Motor neuron (in vitro differentiated cells): Measurements from ENCODE around the gene GPR143. TPM values are rescaled to one million over a fixed set of nuclear protein-coding genes. Genes with fewer than 3 reads are reported as not detected.

ENCODE experiments used
- ATAC-seq, 8 experiments: fragments of 200-7000 bp; cut with Tn5 transposase; replicated peaks in 6 of 8; 2 replicates each; pipeline ENCODE4 v1.8.0; 2021; ENCODE audit warnings: mild to moderate bottlenecking in 8 of 8, moderate library complexity in 8 of 8
- H3K27ac ChIP-seq, 2 donors: fragments of 250-450 bp; sonication (Bioruptor Pico); 2 replicates each; pipeline ENCODE4 v1.9.0; 2021; ENCODE audit warnings: antibody characterized with exemption in 2 of 2, mild to moderate bottlenecking in 2 of 2, moderate library complexity in 1 of 2
- H3K4me1 ChIP-seq, 2 donors: fragments of 250-450 bp; sonication (Bioruptor Pico); replicated peaks in 1 of 2; 2 replicates each; pipeline ENCODE4 v1.6.1; 2021; ENCODE audit warnings: antibody characterized with exemption in 2 of 2, mild to moderate bottlenecking in 2 of 2, moderate library complexity in 1 of 2
- H3K4me3 ChIP-seq, 5 donors: fragments of 250-450 bp; sonication (Bioruptor Pico); 2 replicates each; pipeline ENCODE4 v1.9.0; 2021; ENCODE audit warnings: antibody characterized with exemption in 5 of 5, mild to moderate bottlenecking in 5 of 5, moderate library complexity in 4 of 5
- WGBS, 10 experiments: fragments of 450-650 bp; shearing (Covaris generic); methylation state at CpG; one replicate each; pipeline ENCODE4 v1.0.0; 2022; 5-methylcytosine and 5-hydroxymethylcytosine counted together
- in situ Hi-C, 9 experiments: fragments of 400-800 bp; cut with MboI; loops; one replicate each; pipeline ENCODE4 v1.15.0; 2021; ENCODE audit warnings: low sequenced_read_pairs in 9 of 9, low pct_unique_long_range_greater_than_20kb in 2 of 9; ENCODE audit not compliant: unreplicated experiment in 9 of 9
- total RNA-seq, 8 experiments: library from RNA; unstranded; fragments of 300-600 nt; gene quantifications; 2 replicates each; pipeline versions ENCODE4 v1.2.3 to v1.2.4, GENCODE V29; 2022

The GPR143 gene
- total RNA-seq, 8 experiments from 2014 or later: 0.25 to 1.5 (median 0.63) TPM; not detected in 1

DNA sequence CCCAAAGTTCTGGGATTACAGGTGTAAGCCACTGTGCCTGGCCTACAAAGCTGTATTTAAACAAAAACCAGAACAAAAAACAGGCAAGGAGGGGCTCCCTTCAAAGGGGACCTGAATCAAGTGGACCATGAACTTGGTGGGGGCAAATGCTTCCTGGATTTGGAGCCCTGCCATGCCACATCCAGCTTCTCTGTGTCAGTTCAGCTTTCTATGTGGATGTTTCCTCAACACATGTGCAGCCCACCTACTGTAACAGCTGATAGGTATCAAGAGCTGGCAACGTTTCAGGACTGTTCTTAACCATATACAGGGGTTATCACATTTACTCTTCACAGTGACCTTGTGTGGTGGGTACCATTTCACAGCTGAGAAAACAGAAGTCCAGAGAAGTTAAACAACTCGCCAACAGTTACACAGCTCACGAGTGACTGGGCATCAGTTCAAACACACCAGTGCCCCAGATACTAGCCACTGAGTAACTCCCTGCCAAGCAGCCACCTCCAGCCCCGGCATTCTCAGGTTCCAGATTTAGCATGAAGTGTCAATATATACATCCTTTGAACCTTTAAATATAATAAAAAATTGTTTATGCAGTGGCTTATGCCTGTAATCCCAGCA, 7.5 kb downstream of the GPR143 start:
- in situ Hi-C loops: no loop called here
- 6 to 67% (median 10%) methylated on average over 1 to 3 of the region's 4 CpGs; no CpG with 5 or more reads in 7 of the 10 experiments for whole genome bisulfite sequencing, 10 experiments
- Histone ChIP-seq H3K4me3 (no peak overlapping the region), H3K27ac (no peak overlapping the region), H3K4me1 (no peaks in the 10 kb centered on the region)
- ATAC-seq: no peak

DNA sequence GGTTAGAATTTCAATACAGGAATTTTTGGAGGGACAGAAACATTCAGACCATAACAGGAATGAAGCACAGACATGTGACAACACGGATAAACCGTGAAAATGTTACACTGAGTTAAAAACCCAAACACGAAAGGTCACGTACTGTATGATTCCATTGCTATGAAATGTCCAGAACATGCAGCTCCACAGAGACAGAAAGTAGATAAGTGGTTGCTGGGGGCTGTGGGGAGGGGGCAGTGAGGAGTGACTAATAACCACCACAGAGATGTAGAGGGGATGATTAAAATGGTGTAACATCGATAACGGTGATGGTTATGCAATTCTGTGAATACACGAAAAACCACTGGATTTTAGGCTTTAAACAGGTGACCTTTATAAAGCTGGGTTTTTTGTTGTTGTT, 8.3 kb downstream of the GPR143 start:
- WGBS, 10 experiments: 96 to 100% methylated on average over 1 to 4 of the region's 7 CpGs; no CpG with 5 or more reads in 8 of the 10 experiments
- in situ Hi-C loops: no loop called here
- no peak for ATAC-seq
- Histone ChIP-seq H3K27ac (no peak overlapping the region), H3K4me3 (no peak overlapping the region), H3K4me1 (no peaks in the 10 kb centered on the region)

DNA sequence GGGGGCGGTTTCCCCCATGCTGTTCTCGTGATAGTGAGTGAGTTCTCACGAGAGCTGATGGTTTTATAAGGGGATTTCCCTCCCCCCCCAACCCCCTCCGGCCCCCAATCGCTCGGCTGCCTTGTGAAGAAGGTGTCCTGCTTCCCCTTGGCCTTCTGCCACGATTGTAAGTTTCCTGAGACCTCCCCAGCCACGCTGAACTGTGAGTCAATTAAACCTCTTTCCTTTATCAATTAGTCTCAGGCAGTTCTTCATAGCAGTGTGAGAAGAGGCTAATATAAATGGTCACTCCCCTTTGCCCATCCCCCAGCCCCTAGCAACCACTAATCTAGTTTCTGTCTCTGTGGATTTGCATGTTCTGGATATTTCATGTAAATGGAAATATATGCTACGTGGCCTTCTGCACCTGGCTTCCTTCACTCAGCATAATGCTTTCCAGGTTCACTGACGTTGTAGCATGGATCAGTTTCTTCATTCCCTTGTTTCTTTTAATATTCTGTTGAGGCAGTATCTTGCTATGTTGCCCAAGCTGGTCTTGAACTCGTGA, 16.4 kb downstream of the GPR143 start:
- ATAC-seq: peak in 1 of 8 experiments; percentile 68
- WGBS, 10 experiments: 33 to 82% (median 47%) methylated on average over 1 to 5 of the region's 11 CpGs; no CpG with 5 or more reads in 7 of the 10 experiments
- Histone ChIP-seq H3K4me3 (no peak overlapping the region), H3K27ac (no peak overlapping the region), H3K4me1 (peaks cover 19 to 24% of the 10 kb centered on the region in 2 donors)
- in situ Hi-C loops: no loop called here

GRCh38 chrX:9747644-9748043, 18.0 kb downstream of the GPR143 start:
- H3K27ac ChIP-seq: no peak overlapping the region
- H3K4me3 ChIP-seq: no peak overlapping the region
- in situ Hi-C loops: no loop called here
- ATAC-seq: peak in 1 of 8 experiments; percentile 40
- peaks cover 19 to 24% of the 10 kb centered on the region in 2 donors for H3K4me1 ChIP-seq
- 40 to 100% (median 93%) methylated on average over 1 to 4 of the region's 4 CpGs; no CpG with 5 or more reads in 5 of the 10 experiments for WGBS, 10 experiments

- peak overlapping the region in 1 of 2 donors; percentile 71 for H3K27ac ChIP-seq
- H3K4me3 ChIP-seq: no peak overlapping the region
- 0 to 80% (median 14%) methylated on average over 1 to 2 of the region's 3 CpGs; no CpG with 5 or more reads in 6 of the 10 experiments for WGBS, 10 experiments
- H3K4me1 ChIP-seq: peaks cover 19 to 24% of the 10 kb centered on the region in 2 donors
- ATAC-seq: peak in 7 of 8 experiments; percentile 44 to 82 (median 74)
- in situ Hi-C loops: no loop called here
These were observed 19.3 kb downstream of the GPR143 start for GRCh38 chrX:9746148-9746888.

DNA sequence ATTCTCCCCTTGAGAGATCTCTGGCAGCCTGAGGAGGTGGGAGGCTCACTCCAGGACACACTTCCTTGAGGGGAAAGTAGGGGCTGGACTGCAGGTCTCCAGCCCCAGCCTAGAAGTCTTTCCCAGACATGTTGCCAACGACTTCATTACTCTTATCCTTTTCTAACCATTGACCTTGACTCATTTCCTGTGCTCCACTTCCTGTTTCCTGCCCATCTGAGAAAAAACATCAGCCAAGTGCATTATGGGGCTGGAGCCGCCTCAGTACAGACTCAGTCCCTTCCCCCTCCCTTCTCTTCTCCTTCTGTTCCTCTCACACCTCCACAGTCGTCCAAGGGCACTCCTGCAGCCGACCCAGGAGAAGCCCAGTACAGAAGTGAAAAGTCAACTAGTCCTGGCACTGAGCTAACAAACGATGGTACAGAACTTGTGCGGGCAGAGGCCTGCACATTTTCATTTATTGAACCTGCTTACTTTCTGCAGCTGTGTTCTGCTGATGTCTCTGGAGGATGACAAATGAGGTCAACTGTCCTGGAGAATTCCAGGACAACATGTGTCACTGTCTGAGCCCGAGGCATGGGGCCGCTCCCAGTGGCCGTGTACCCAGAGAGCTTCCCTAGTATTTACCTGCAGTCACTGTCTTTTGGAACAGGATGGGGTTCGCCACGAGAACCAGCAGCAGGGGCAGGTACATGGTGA, 20.1 kb downstream of the GPR143 start:
- peak in 7 of 8 experiments; percentile 39 to 64 (median 53) for ATAC-seq
- peak overlapping the region in 1 of 2 donors; percentile 71 for H3K27ac ChIP-seq
- peaks cover 19 to 24% of the 10 kb centered on the region in 2 donors for H3K4me1 ChIP-seq
- in situ Hi-C loops: no loop called here
- WGBS, 10 experiments: 40 to 84% methylated on average over 1 to 7 of the region's 11 CpGs; no CpG with 5 or more reads in 8 of the 10 experiments
- H3K4me3 ChIP-seq: no peak overlapping the region

- Histone ChIP-seq H3K27ac (no peak overlapping the region), H3K4me3 (no peak overlapping the region), H3K4me1 (no peaks in the 10 kb centered on the region)
- 0 to 71% (median 40%) methylated on average over 1 of the region's 5 CpGs; no CpG with 5 or more reads in 7 of the 10 experiments for WGBS, 10 experiments
- no peak for ATAC-seq
- in situ Hi-C loops: no loop called here
These were observed 26.5 kb downstream of the GPR143 start for GRCh38 chrX:9739130-9739529.

DNA sequence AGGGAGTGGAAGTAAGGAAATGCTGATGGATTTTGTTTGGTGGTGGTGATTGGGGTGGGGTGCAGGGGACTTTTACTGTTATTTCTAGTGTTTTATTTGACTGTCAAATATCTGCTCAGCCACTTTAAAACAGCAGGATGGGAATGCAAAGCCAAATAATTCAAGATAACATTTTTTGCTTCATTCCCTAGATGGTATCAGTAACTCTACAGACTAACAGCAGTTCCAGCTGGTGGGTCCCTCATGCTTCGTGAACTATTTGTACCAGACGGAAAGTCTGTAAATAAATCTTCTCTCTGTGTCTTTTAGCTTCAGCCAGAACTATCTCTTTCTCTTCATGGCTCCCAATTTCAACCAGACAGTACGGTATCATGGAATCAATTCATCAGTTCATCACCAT, 27.5 kb downstream of the GPR143 start:
- Histone ChIP-seq H3K27ac (no peak overlapping the region), H3K4me1 (no peaks in the 10 kb centered on the region), H3K4me3 (no peak overlapping the region)
- in situ Hi-C loops: no loop called here
- 20 to 94% (median 73%) methylated on average over 1 to 3 of the region's 3 CpGs; no CpG with 5 or more reads in 5 of the 10 experiments for WGBS, 10 experiments
- ATAC-seq: no peak

GRCh38 chrX:9737363-9737762, 28.3 kb downstream of the GPR143 start:
- Histone ChIP-seq H3K4me1 (no peaks in the 10 kb centered on the region), H3K27ac (no peak overlapping the region), H3K4me3 (no peak overlapping the region)
- WGBS, 10 experiments: 0 to 100% (median 77%) methylated on average over 1 to 7 of the region's 7 CpGs; no CpG with 5 or more reads in 5 of the 10 experiments
- peak in 1 of 8 experiments; percentile 30 for ATAC-seq
- in situ Hi-C loops: no loop called here

DNA sequence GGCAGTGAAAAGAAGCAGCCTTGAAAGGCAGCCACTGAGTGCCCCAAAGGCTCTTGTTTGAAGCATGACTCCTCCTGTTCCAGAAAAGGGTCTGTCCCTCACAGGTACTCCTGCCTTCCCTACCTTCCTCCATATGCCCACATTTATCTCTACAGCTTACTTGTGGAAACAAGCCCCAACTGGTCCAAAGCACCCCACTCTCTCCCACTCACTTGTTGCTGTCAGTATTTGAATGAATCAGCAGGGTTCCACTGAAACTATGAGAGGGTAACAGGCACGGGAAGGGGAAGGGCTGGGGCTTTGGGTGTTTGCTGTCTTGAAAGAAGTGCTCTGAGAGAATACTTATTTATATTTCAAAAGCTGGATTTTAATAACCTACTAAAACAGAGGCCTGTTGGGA, 34.9 kb downstream of the GPR143 start:
- Histone ChIP-seq H3K4me1 (no peaks in the 10 kb centered on the region), H3K27ac (no peak overlapping the region), H3K4me3 (no peak overlapping the region)
- 60% methylated on average over 1 of the region's 1 CpG; no CpG with 5 or more reads in 8 of the 10 experiments for WGBS, 10 experiments
- in situ Hi-C loops: no loop called here
- no peak for ATAC-seq

GRCh38 chrX:9730078-9730477, 35.6 kb downstream of the GPR143 start:
- WGBS, 10 experiments: 29 to 100% (median 93%) methylated on average over 1 to 3 of the region's 3 CpGs; no CpG with 5 or more reads in 3 of the 10 experiments
- no peak for ATAC-seq
- H3K4me3 ChIP-seq: no peak overlapping the region
- no peaks in the 10 kb centered on the region for H3K4me1 ChIP-seq
- H3K27ac ChIP-seq: no peak overlapping the region
- in situ Hi-C loops: no loop called here

- peak in 5 of 8 experiments; percentile 43 to 96 (median 51) for ATAC-seq
- in situ Hi-C loops: no loop called here
- no peak overlapping the region for H3K4me3 ChIP-seq
- WGBS, 10 experiments: 0 to 80% (median 78%) methylated on average over 1 to 3 of the region's 5 CpGs; no CpG with 5 or more reads in 7 of the 10 experiments
- H3K4me1 ChIP-seq: no peaks in the 10 kb centered on the region
- H3K27ac ChIP-seq: no peak overlapping the region
These were observed 36.3 kb downstream of the GPR143 start for GRCh38 chrX:9729171-9729885.
